SK-N-SH (cell line): ENCODE measurements around the gene LCE4A. TPM values are rescaled to one million over a fixed set of nuclear protein-coding genes. Genes with fewer than 3 reads are reported as not detected.

Source experiments
- CTCF ChIA-PET: fragments of 300-600, 350-600 bp; formaldehyde crosslinking; extraction: SDS; loops from one replicate; lab custom pipeline; 2021; lab: Yijun Ruan, JAX
- POLR2A ChIA-PET: fragments of 350-600 bp; sonication (Branson Sonifier 250); formaldehyde crosslinking; extraction: SDS; loops from one replicate; lab custom pipeline; 2020; ENCODE audit warnings: antibody characterized with exemption, inconsistent platforms; lab: Yijun Ruan, JAX
- DNase-seq: peaks from one replicate; pipeline ENCODE4 v3.0.0; 2012
- H2AFZ ChIP-seq: fragments of 200-600 bp; sonication (generic); 2 replicates; pipeline ENCODE4 v1.8.1; 2016; ENCODE audit warnings: antibody characterized with exemption, mild to moderate bottlenecking, low read depth
- H3F3A ChIP-seq: fragments of 200-600 bp; sonication (generic); replicated peaks from 2 replicates; pipeline ENCODE3; 2016; ENCODE audit warnings: antibody characterized with exemption, mild to moderate bottlenecking; ENCODE audit not compliant: insufficient read depth
- H3K27ac ChIP-seq, 2 experiments: fragments of 200-500 bp in 1 of 2; fragments of 200-600 bp in 1 of 2; sonication (Bioruptor generic) in 1 of 2; sonication (generic), shearing (Covaris generic) in 1 of 2; 2 replicates each; pipeline versions ENCODE4 v1.5.1 to v1.6.1; 2014 to 2016; ENCODE audit warnings: low read depth in 2 of 2, inconsistent platforms in 1 of 2, low read length in 1 of 2, mild to moderate bottlenecking in 1 of 2, mixed read lengths in 1 of 2
- H3K27me3 ChIP-seq: fragments of 200-600 bp; sonication (generic), shearing (Covaris generic); 2 replicates; pipeline ENCODE4 v1.6.1; 2016; ENCODE audit warnings: mixed run types; ENCODE audit not compliant: insufficient read depth
- H3K36me3 ChIP-seq, 2 experiments: fragments of 200-500 bp in 1 of 2; fragments of 200-600 bp in 1 of 2; sonication (Bioruptor generic) in 1 of 2; sonication (generic) in 1 of 2; replicated peaks in 1 of 2; 2 replicates each; pipeline versions ENCODE3 to v1.5.1; 2014 to 2016; ENCODE audit warnings: low read length in 1 of 2, mild to moderate bottlenecking in 1 of 2; ENCODE audit not compliant: insufficient read depth in 2 of 2, control insufficient read depth in 1 of 2
- H3K4me1 ChIP-seq, 2 experiments: fragments of 200-500 bp in 1 of 2; fragments of 200-600 bp in 1 of 2; sonication (Bioruptor generic) in 1 of 2; sonication (generic), shearing (Covaris generic) in 1 of 2; 2 replicates each; pipeline versions ENCODE4 v1.5.1 to v1.6.1; 2014 to 2016; ENCODE audit warnings: low read depth in 1 of 2, low read length in 1 of 2, mixed run types in 1 of 2; ENCODE audit not compliant: insufficient read depth in 2 of 2, control insufficient read depth in 1 of 2
- H3K4me2 ChIP-seq: fragments of 200-600 bp; sonication (generic), shearing (Covaris generic); 2 replicates; pipeline ENCODE4 v1.6.1; 2017; ENCODE audit warnings: mixed run types
- H3K4me3 ChIP-seq, 2 experiments: fragments of 200-500 bp in 1 of 2; fragments of 200-600 bp in 1 of 2; sonication (Bioruptor generic) in 1 of 2; sonication (generic), shearing (Covaris generic) in 1 of 2; 2 replicates each; pipeline versions ENCODE4 v1.5.1 to v1.8.1; 2014 to 2016; ENCODE audit warnings: low read depth in 2 of 2, inconsistent platforms in 1 of 2, low read length in 1 of 2, mild to moderate bottlenecking in 1 of 2, mixed read lengths in 1 of 2, moderate library complexity in 1 of 2
- H3K79me2 ChIP-seq: fragments of 200-600 bp; sonication (generic); 2 replicates; pipeline ENCODE4 v1.8.1; 2017; ENCODE audit warnings: mild to moderate bottlenecking; ENCODE audit not compliant: insufficient read depth
- H3K9ac ChIP-seq: fragments of 200-600 bp; sonication (generic); 2 replicates; pipeline ENCODE4 v1.6.1; 2017; ENCODE audit warnings: mixed run types
- H3K9me2 ChIP-seq: fragments of 200-600 bp; sonication (generic); 2 replicates; pipeline ENCODE4 v1.6.1; 2017; ENCODE audit warnings: mixed run types
- H3K9me3 ChIP-seq: fragments of 200-600 bp; sonication (generic); 2 replicates; pipeline ENCODE4 v1.6.1; 2017; ENCODE audit warnings: mixed run types, mild to moderate bottlenecking, moderate library complexity
- H4K20me1 ChIP-seq: fragments of 200-600 bp; sonication (generic); 2 replicates; pipeline ENCODE4 v1.6.1; 2017; ENCODE audit warnings: mild to moderate bottlenecking, mixed run types; ENCODE audit not compliant: insufficient read depth
- CHD2 ChIP-seq: fragments of 150-350 bp; IDR thresholded peaks from 2 replicates; pipeline ENCODE4 v1.6.1; 2018; ENCODE audit warnings: low read length; ENCODE audit not compliant: partially characterized antibody
- EP300 ChIP-seq, 2 experiments: IDR thresholded peaks; 2 replicates each; pipeline versions ENCODE4 v1.4.0 to v1.6.1; 2012; ENCODE audit warnings: borderline replicate concordance in 1 of 2, low read depth in 1 of 2, low read length in 1 of 2
- GABPA ChIP-seq: IDR thresholded peaks from 2 replicates; pipeline ENCODE4 v1.4.0; 2012; ENCODE audit warnings: low read depth, mild to moderate bottlenecking
- GATA2 ChIP-seq: sonication (generic); formaldehyde crosslinking; IDR thresholded peaks from 2 replicates; pipeline ENCODE4 v1.5.0; 2020; ENCODE audit warnings: mild to moderate bottlenecking, missing genetic modification reagents
- IRF3 ChIP-seq: fragments of 150-350 bp; IDR thresholded peaks from 2 replicates; pipeline ENCODE4 v1.6.1; 2016; ENCODE audit warnings: mild to moderate bottlenecking, low read depth, low read length
- JUND ChIP-seq: IDR thresholded peaks from 2 replicates; pipeline ENCODE4 v1.4.0; 2012
- MEF2A ChIP-seq: IDR thresholded peaks from 2 replicates; pipeline ENCODE4 v1.4.0; 2012; ENCODE audit warnings: low read depth, borderline replicate concordance
- NFIC ChIP-seq: IDR thresholded peaks from 2 replicates; pipeline ENCODE4 v1.4.0; 2012; ENCODE audit warnings: borderline replicate concordance
- RCOR1 ChIP-seq: fragments of 150-350 bp; IDR thresholded peaks from 2 replicates; pipeline ENCODE4 v1.6.1; 2017; ENCODE audit warnings: antibody characterized with exemption, low read length
- RFX5 ChIP-seq: IDR thresholded peaks from 2 replicates; pipeline ENCODE4 v1.6.1; 2012; ENCODE audit warnings: mild to moderate bottlenecking, improper control_type of control experiment, low read length
- RXRA ChIP-seq: IDR thresholded peaks from 2 replicates; pipeline ENCODE4 v1.4.0; 2012; ENCODE audit warnings: low read depth, mild to moderate bottlenecking, borderline replicate concordance
- TAF1 ChIP-seq: IDR thresholded peaks from 2 replicates; pipeline ENCODE4 v1.6.1; 2012; ENCODE audit warnings: low read depth, mild to moderate bottlenecking, low read length, moderate library complexity, borderline replicate concordance
- TCF12 ChIP-seq: IDR thresholded peaks from 2 replicates; pipeline ENCODE4 v1.4.0; 2012
- YY1 ChIP-seq: IDR thresholded peaks from 2 replicates; pipeline ENCODE4 v1.4.0; 2012; ENCODE audit warnings: low read depth, mild to moderate bottlenecking
- ZBTB33 ChIP-seq: IDR thresholded peaks from 2 replicates; pipeline ENCODE4 v1.4.0; 2012; ENCODE audit warnings: low read depth, borderline replicate concordance
- whole genome bisulfite sequencing: methylation state at CpG from one replicate; pipeline ENCODE4 v1.1.6; 2017; ENCODE audit warnings: low lambda C conversion rate; 5-methylcytosine and 5-hydroxymethylcytosine counted together
- polyA plus RNA-seq, 3 experiments: library from polyadenylated mRNA; depleted of rRNA; stranded (reverse); fragments of >200 nt; gene quantifications; 2 replicates each; pipeline ENCODE4 v1.2.3, GENCODE V29; 2012
- TF ChIP-seq, protein P1 (sequence below): fragments of 200-600 bp; sonication (generic); IDR thresholded peaks from 2 replicates; pipeline ENCODE4 v1.6.1; 2017; ENCODE audit warnings: antibody characterized with exemption, mild to moderate bottlenecking, moderate library complexity
- TF ChIP-seq, protein P2 (sequence below): IDR thresholded peaks from 2 replicates; pipeline ENCODE4 v1.4.0; 2012; ENCODE audit warnings: low read depth

The LCE4A gene
- polyA plus RNA-seq, 1 of the 3 experiments (the other 2 are of a cell fraction): not detected

- H3K9me3 ChIP-seq: no peaks in the 10 kb centered on the region
- no peak overlapping the region for H3K4me3 ChIP-seq
- H3K4me1 ChIP-seq: no peaks in the 10 kb centered on the region
- no peaks in the 10 kb centered on the region for H3K79me2 ChIP-seq
- no peak for DNase-seq
- no peak overlapping the region for H3K9ac ChIP-seq
- POLR2A ChIA-PET: no interaction called here
- TF ChIP-seq GABPA: no peak
- no peak for TF ChIP-seq RCOR1
- TF ChIP-seq ZBTB33: no peak
- no peaks in the 10 kb centered on the region for H4K20me1 ChIP-seq
- H2AFZ ChIP-seq: no peak overlapping the region
- no peaks in the 10 kb centered on the region for H3K9me2 ChIP-seq
- 0% methylated on average over 2 of the region's 2 CpGs for WGBS
- no peak overlapping the region for H3K4me2 ChIP-seq
- H3K27me3 ChIP-seq: peaks cover 28% of the 10 kb centered on the region; the same call in 1 of the 2 replicates
- H3F3A ChIP-seq: no peaks in the 10 kb centered on the region
- no peak overlapping the region for H3K27ac ChIP-seq
- no peaks in the 10 kb centered on the region for H3K36me3 ChIP-seq
- CTCF ChIA-PET: interaction anchor here (1.1 kb wide), 1 partner anchor 25 kb away, joined by 3 read pairs; no protein-coding TSS in a partner anchor
Observed at GRCh38 chr1:152756872-152757271, 48.9 kb downstream of the LCE4A start.

- H3K4me1 ChIP-seq: no peaks in the 10 kb centered on the region
- TF ChIP-seq TAF1: no peak
- TF ChIP-seq JUND: no peak
- TF ChIP-seq RCOR1: no peak
- TF ChIP-seq RXRA: no peak
- no peak for TF ChIP-seq YY1
- TF ChIP-seq ZBTB33: no peak
- no peak for TF ChIP-seq CHD2
- TF ChIP-seq, protein P1, sequence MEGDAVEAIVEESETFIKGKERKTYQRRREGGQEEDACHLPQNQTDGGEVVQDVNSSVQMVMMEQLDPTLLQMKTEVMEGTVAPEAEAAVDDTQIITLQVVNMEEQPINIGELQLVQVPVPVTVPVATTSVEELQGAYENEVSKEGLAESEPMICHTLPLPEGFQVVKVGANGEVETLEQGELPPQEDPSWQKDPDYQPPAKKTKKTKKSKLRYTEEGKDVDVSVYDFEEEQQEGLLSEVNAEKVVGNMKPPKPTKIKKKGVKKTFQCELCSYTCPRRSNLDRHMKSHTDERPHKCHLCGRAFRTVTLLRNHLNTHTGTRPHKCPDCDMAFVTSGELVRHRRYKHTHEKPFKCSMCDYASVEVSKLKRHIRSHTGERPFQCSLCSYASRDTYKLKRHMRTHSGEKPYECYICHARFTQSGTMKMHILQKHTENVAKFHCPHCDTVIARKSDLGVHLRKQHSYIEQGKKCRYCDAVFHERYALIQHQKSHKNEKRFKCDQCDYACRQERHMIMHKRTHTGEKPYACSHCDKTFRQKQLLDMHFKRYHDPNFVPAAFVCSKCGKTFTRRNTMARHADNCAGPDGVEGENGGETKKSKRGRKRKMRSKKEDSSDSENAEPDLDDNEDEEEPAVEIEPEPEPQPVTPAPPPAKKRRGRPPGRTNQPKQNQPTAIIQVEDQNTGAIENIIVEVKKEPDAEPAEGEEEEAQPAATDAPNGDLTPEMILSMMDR: no peak
- TF ChIP-seq, protein P2, sequence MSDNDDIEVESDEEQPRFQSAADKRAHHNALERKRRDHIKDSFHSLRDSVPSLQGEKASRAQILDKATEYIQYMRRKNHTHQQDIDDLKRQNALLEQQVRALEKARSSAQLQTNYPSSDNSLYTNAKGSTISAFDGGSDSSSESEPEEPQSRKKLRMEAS: no peak
- no peak for TF ChIP-seq TCF12
- no peak for TF ChIP-seq GATA2 (CRISPR knock-in tag)
- TF ChIP-seq NFIC: no peak
- TF ChIP-seq RFX5: no peak
- no peak for TF ChIP-seq EP300 (IDR thresholded peaks at IDR 0.05; ENCODE audit: borderline replicate concordance in 1 of 2, low read depth in 1 of 2, low read length in 1 of 2)
- no peak for TF ChIP-seq MEF2A
- TF ChIP-seq IRF3: no peak
- POLR2A ChIA-PET: no interaction called here
- no peaks in the 10 kb centered on the region for H3K9me2 ChIP-seq
- no peak for DNase-seq
- peaks cover 28% of the 10 kb centered on the region; the same call in 1 of the 2 replicates for H3K27me3 ChIP-seq
- CTCF ChIA-PET: interaction anchor here (0.5 to 1.1 kb wide), 2 partner anchors 13 to 79 kb away, joined by 3 to 4 read pairs; no protein-coding TSS in a partner anchor
- no peaks in the 10 kb centered on the region for H3K9me3 ChIP-seq
- no peak within 1 kb of the TSS for H2AFZ ChIP-seq
- no peak within 1 kb of the TSS for H3K27ac ChIP-seq
- no peaks in the 10 kb centered on the region for H4K20me1 ChIP-seq
- WGBS: 1% methylated on average over 4 of the region's 6 CpGs
- no peak within 1 kb of the TSS for H3K9ac ChIP-seq
- H3K79me2 ChIP-seq: no peaks in the 10 kb centered on the region
- no peak within 1 kb of the TSS for H3K4me3 ChIP-seq
- no peaks in the 10 kb centered on the region for H3F3A ChIP-seq
- H3K4me2 ChIP-seq: no peak within 1 kb of the TSS
- H3K36me3 ChIP-seq: no peaks in the 10 kb centered on the region
Observed at GRCh38 chr1:152757747-152758146, 49.8 kb downstream of the LCE4A start, which contains the start of gene KPRP. TSS of gene KPRP (plus strand) at chr1:152758025. CDS start at chr1:152759589, 1,564 bp downstream.
